ENCODE results near the gene MYMK. TPM values are rescaled to one million over a fixed set of nuclear protein-coding genes. Genes with fewer than 3 reads are reported as not detected.

MYMK gene
- total and polyA plus RNA-seq, 7 donors = not detected

DNA sequence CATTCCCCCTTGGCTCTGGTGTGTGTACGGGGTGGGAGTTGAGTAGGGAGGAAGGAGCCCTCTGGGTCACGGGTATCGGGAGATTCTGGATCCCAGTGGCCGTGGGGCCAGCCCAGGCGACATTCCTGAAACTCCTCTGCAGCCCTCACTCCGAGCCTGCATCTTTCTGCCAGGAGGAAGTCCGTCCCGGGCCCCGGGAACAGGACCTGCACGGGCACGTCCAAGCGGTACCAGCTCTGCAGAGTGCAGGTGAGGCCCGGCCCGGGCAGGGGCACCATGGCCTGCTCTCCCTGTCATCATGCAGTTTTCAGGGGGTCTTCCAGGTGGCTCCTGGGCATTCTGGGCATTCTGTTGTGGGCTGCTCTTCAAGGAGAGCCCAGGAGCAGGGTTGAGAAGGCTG is 13.4 kb upstream of the MYMK start:
- intact Hi-C loops (cut with DNase I) = loop anchor here (5.0 kb wide), 1 partner anchor 49 kb away; no protein-coding TSS in a partner anchor

DNA sequence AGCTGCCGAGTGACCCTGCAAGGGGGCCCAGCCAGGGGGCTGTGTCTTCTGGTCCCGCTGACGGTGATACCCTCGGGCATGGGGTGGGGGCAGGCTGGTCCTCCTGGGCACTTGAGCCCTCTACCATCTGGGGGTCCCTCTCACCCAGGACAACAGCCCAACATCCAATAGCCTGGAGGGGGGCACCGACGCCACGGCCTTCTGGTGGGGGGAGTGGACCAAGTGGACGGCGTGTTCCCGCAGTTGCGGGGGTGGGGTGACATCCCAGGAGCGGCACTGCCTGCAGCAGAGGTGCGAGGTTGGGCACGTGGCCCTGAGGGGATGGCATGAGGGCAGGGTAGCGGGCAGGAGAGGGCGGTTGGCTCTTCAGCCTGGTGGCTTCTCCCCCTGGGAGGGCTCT is 12.5 kb upstream of the MYMK start:
- TF ChIP-seq POLR2AphosphoS5 (IDR thresholded peaks at IDR 0.05) (no peak), EP300 (IDR thresholded peaks at IDR 0.05) (no peak), POLR2A (IDR thresholded peaks at IDR 0.05) (no peak)
- TF ChIP-seq, protein P1, sequence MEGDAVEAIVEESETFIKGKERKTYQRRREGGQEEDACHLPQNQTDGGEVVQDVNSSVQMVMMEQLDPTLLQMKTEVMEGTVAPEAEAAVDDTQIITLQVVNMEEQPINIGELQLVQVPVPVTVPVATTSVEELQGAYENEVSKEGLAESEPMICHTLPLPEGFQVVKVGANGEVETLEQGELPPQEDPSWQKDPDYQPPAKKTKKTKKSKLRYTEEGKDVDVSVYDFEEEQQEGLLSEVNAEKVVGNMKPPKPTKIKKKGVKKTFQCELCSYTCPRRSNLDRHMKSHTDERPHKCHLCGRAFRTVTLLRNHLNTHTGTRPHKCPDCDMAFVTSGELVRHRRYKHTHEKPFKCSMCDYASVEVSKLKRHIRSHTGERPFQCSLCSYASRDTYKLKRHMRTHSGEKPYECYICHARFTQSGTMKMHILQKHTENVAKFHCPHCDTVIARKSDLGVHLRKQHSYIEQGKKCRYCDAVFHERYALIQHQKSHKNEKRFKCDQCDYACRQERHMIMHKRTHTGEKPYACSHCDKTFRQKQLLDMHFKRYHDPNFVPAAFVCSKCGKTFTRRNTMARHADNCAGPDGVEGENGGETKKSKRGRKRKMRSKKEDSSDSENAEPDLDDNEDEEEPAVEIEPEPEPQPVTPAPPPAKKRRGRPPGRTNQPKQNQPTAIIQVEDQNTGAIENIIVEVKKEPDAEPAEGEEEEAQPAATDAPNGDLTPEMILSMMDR (IDR thresholded peaks at IDR 0.05) = no peak
- WGBS, 2 donors = 91 to 94% methylated on average over 16 of the region's 16 CpGs
- Histone ChIP-seq H3K27ac (no peak overlapping the region), H3K27me3 (no peaks in the 10 kb centered on the region), H3K4me3 (no peak overlapping the region), H3K9me3 (no peaks in the 10 kb centered on the region), H3K4me1 (peaks cover 0 to 53% (median 31%) of the 10 kb centered on the region in 4 donors), H3K36me3 (peaks cover 0 to 6% (median 0%) of the 10 kb centered on the region in 4 donors)
- no peak for DNase-seq
- intact Hi-C loops (cut with DNase I) = loop anchor here (5.0 kb wide), 1 partner anchor 50 kb away; no protein-coding TSS in a partner anchor

More for the DNA sequence above, 13.4 kb upstream of the MYMK start:
- Histone ChIP-seq H3K4me1 (peaks cover 0 to 52% (median 31%) of the 10 kb centered on the region in 4 donors), H3K4me3 (no peak overlapping the region), H3K9me3 (no peaks in the 10 kb centered on the region), H3K27me3 (no peaks in the 10 kb centered on the region), H3K36me3 (peaks cover 0 to 6% (median 0%) of the 10 kb centered on the region in 4 donors), H3K27ac (no peak overlapping the region)
- 90 to 94% methylated on average over 14 of the region's 14 CpGs for WGBS, 2 donors
- DNase-seq = no peak
- TF ChIP-seq EP300 (IDR thresholded peaks at IDR 0.05) (no peak), POLR2AphosphoS5 (IDR thresholded peaks at IDR 0.05) (no peak), POLR2A (IDR thresholded peaks at IDR 0.05) (no peak)
- TF ChIP-seq, protein P1 (IDR thresholded peaks at IDR 0.05) = no peak

DNA sequence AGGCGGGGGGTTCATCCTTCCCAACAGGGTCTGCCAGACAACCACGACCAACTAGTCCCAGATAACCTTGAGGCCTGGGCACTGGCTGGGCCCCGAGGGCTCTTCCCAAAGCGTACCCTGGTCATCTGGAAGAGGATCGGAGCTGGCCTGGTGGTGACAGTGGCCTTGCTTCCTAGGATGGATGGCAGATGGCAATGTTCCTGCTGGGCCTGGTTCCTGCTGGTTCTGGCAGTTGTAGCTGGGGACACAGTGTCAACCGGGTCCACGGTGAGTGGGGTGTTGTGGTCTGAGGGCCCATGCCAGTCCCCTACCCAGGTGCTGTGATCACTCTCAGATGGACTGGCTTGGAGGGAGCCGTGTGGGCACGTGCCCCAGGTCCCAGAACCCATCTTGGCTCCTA is 11.8 kb upstream of the MYMK start:
- Histone ChIP-seq H3K9me3 (no peaks in the 10 kb centered on the region), H3K4me1 (peaks cover 0 to 53% (median 31%) of the 10 kb centered on the region in 4 donors), H3K4me3 (no peak overlapping the region), H3K36me3 (peaks cover 0 to 6% (median 0%) of the 10 kb centered on the region in 4 donors), H3K27me3 (no peaks in the 10 kb centered on the region), H3K27ac (no peak overlapping the region)
- DNase-seq = no peak
- TF ChIP-seq, protein P1 (IDR thresholded peaks at IDR 0.05) = no peak
- no peak for TF ChIP-seq POLR2A (IDR thresholded peaks at IDR 0.05)
- no peak for TF ChIP-seq POLR2AphosphoS5 (IDR thresholded peaks at IDR 0.05)
- no peak for TF ChIP-seq EP300 (IDR thresholded peaks at IDR 0.05)
- intact Hi-C loops (cut with DNase I) = loop anchor here (5.0 kb wide), 1 partner anchor 51 kb away; no protein-coding TSS in a partner anchor
- 92 to 94% methylated on average over 9 of the region's 9 CpGs for WGBS, 2 donors

DNA sequence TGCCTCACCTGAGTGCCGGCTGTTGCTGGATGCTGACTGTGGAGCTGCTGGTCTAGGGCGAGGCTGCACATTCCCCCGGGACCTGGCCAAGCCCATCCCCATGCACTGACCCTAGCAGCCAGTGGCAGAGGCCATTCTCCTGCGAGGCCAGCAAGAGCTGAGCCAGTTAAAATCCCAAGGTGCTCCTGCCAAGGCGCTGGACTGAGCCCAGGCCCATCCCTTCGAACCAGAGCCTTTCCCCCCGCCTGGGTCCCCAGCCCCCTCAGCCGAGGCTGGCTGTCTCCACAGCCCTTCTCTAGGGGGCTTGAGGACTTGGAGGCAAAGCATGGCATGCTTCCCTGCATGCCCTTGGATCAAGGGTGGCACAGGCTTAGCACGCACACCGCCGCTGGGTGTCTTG is 11.3 kb upstream of the MYMK start:
- DNase-seq = no peak
- Histone ChIP-seq H3K4me3 (no peak overlapping the region), H3K36me3 (peaks cover 0 to 6% (median 0%) of the 10 kb centered on the region in 4 donors), H3K4me1 (peaks cover 0 to 53% (median 31%) of the 10 kb centered on the region in 4 donors), H3K9me3 (no peaks in the 10 kb centered on the region), H3K27me3 (no peaks in the 10 kb centered on the region), H3K27ac (no peak overlapping the region)
- intact Hi-C loops (cut with DNase I) = loop anchor here (5.0 kb wide), 1 partner anchor 51 kb away; no protein-coding TSS in a partner anchor
- WGBS, 2 donors = 67 to 87% methylated on average over 11 of the region's 11 CpGs
- no peak for TF ChIP-seq EP300 (IDR thresholded peaks at IDR 0.05)

DNA sequence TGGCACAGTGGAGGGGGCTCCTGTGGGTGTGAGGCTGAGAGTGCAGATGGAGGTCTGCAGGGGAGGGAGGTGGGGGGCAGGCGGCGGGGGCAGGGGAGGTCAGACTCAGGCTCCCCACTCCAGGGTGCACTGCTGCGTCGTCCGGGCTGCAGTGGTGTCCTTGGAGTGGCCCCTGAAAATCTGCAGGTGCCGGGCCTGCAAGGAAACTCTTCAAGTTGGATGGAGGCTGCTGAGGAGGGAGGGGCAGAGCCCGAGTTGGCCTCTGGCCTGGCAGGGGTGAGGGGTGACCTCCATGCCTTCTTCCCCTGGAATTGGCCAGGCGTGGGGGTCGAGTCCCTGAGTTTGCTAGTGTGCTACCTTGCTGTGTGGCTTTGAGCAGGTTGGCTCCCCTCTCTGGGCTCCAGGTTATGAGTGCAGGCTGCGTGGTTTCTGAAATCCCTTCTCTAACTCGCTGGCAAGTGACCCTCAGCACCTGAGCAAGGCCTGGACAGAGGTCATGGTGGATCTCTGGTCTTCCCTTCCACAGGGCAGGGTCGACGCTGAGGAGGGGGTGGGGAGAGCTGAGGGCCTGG is 10.6 kb upstream of the MYMK start:
- TF ChIP-seq POLR2AphosphoS5 (IDR thresholded peaks at IDR 0.05) (no peak), EP300 (IDR thresholded peaks at IDR 0.05) (no peak), POLR2A (IDR thresholded peaks at IDR 0.05) (no peak)
- TF ChIP-seq, protein P1 (IDR thresholded peaks at IDR 0.05) = no peak
- Histone ChIP-seq H3K9me3 (no peaks in the 10 kb centered on the region), H3K4me1 (peaks cover 0 to 53% (median 31%) of the 10 kb centered on the region in 4 donors), H3K27me3 (no peaks in the 10 kb centered on the region), H3K27ac (peak overlapping the region; percentile 61 to 70 (median 66)), H3K4me3 (peak overlapping the region; percentile 31 to 57 (median 48)), H3K36me3 (peaks cover 0 to under 1% (median 0%) of the 10 kb centered on the region in 4 donors)
- intact Hi-C loops (cut with DNase I) = loop anchor here (2.0 to 5.0 kb wide), 2 partner anchors 52 to 459 kb away; no protein-coding TSS in a partner anchor
- no peak for DNase-seq
- WGBS, 2 donors = 42 to 68% methylated on average over 13 of the region's 13 CpGs

Data from sigmoid colon (tissue), 7 donors.